Fibroblast of villous mesenchyme (primary cell): Measurements from ENCODE around the gene CYP8B1. TPM values are rescaled to one million over a fixed set of nuclear protein-coding genes. Genes with fewer than 3 reads are reported as not detected.

Experiments
- DNase-seq: peaks from one replicate; pipeline ENCODE4 v3.0.0-alpha.2; 2010; ENCODE audit warnings: low read depth
- H3K4me3 ChIP-seq: 2 replicates; pipeline ENCODE4 v1.5.1; 2011; ENCODE audit warnings: low read depth, mild to moderate bottlenecking, low read length
- CTCF ChIP-seq: IDR thresholded peaks from 2 replicates; pipeline ENCODE4 v1.5.1; 2012; ENCODE audit warnings: low read depth, mild to moderate bottlenecking, low read length; ENCODE audit not compliant: insufficient read depth
- total RNA-seq: library from RNA; depleted of rRNA; stranded (reverse); fragments of >200 nt; gene quantifications from 2 replicates; pipeline ENCODE4 v1.2.3, GENCODE V29; 2012

The CYP8B1 gene
- total RNA-seq, 1 donor: not detected

- H3K4me3 ChIP-seq: no peak overlapping the region
- no peak for TF ChIP-seq CTCF
- DNase-seq: no peak
Observed at GRCh38 chr3:42876940-42877720, 1.5 kb upstream of the CYP8B1 start.

DNA sequence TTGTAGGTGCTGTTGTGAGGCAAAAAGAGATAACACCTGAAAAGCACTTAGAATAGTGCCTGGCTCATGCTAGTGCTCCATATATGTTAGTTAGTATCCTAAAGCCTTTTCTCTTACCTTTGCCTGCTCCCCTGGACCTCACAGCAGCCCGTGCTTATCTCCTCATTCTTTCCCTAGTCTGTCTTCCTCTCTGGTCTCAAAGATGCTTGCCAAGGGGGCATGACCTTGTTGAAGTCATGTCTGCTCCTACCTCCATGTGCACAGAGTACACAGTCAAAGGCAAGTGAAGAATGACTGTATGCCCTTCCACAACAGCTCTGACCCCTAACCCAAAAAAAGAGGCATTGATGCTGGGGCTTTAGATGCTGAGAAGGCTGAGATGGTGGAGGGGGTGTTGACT is 722 bp upstream of the CYP8B1 start:
- no peak for DNase-seq
- no peak overlapping the region for H3K4me3 ChIP-seq
- no peak for TF ChIP-seq CTCF

- TF ChIP-seq CTCF: no peak
- no peak for DNase-seq
- H3K4me3 ChIP-seq: no peak overlapping the region
Observed at GRCh38 chr3:42874749-42875148, 930 bp downstream of the CYP8B1 start.

- DNase-seq: no peak
- TF ChIP-seq CTCF: no peak
- no peak overlapping the region for H3K4me3 ChIP-seq
Observed at GRCh38 chr3:42873221-42873982, 2.3 kb downstream of the CYP8B1 start.

GRCh38 chr3:42872718-42873117 is 3.0 kb downstream of the CYP8B1 start:
- TF ChIP-seq CTCF: no peak
- no peak for DNase-seq
- no peak overlapping the region for H3K4me3 ChIP-seq

DNA sequence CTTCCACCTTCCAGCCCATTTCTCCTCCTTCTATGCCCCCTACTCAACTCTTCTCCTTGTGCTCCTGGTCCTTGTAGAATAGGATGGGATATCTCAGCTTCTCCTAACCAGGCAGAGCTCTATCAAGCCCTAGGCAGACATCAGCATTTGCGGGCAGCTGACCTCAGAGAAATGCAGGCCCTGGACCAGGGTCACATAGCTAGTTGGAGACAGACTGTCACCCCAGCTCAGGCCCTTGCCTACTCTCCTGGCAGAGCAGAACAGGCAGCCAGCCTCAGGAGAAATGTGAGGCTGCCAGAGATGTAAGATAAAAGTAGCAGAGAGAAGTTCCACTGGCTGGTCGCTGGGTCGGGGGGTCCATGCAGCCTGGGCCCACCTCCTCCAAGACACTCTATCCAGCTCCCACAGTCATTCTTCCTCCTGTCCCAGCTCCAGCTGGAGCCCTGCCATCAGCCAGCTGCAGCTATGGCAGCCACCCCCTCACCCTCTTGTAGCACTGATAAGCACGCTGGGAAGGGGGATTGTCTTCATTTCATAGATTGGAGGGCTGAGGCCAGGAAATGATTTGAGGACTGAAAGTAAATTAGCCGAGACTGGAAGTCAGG is 4.0 kb downstream of the CYP8B1 start:
- H3K4me3 ChIP-seq: no peak overlapping the region
- TF ChIP-seq CTCF: no peak
- no peak for DNase-seq
